HG03442 (cell line): Measurements from ENCODE around the gene KIR2DL4.
"Not testable (repeated sequence)": the region's sequence is repeated elsewhere in the genome, so short reads cannot be mapped to it uniquely, and the experiment has no call there.

Experiments
- ATAC-seq: cut with Tn5 transposase; IDR thresholded peaks from one replicate; pipeline ENCODE4 v1.9.1; 2021; ENCODE audit warnings: mild to moderate bottlenecking, moderate library complexity; ENCODE audit not compliant: unreplicated experiment

KIR2DL4 gene

GRCh38 chr19:54803410-54803809 is at the start of gene KIR2DL4:
Gene KIR2DL4, plus strand, starts transcription at chr19:54803610. Its CDS starts 42 bp downstream, at chr19:54803652.
- no peak for ATAC-seq

DNA sequence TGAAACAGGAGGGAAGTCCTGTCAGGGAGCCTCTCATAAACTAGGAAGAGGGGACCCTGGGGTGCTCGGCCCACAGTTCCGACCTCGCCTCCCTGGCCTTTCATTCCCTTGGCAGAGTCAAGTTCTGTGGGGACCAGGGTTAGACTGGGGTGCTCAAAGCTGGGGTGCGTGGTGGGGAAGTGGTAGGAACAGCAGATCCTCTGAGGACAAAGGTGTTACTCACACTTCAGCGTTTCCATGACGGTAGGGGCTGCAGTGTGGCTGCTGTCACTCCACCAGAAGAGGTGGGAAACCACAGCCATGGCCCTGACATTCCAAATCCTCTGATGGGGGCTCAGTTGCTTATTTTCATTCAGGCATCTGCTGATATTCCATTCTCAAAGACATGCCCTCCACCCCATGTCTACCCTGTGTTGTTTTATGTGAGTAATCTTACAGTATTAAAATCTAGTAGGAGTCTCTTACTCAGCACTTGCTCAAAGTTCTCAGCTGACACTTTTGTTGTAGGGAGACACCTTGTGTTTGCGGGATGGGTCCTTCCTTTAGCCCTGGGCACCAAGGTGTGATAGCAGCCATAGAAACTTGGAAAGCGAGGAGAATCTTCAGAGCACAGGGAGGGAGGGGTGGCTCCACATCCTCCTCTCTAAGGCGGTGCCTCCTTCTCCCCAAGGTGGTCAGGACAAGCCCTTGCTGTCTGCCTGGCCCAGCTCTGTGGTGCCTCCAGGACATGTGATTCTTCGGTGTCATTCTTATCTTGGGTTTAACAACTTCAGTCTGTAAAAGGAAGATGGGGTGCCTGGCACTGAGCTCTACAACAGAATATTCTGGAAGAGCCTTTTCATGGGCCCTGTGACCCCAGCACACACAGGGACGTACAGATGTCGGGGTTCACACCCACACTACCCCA is 47.0 kb upstream of the KIR2DL4 start:
- not testable (repeated sequence) for ATAC-seq

DNA sequence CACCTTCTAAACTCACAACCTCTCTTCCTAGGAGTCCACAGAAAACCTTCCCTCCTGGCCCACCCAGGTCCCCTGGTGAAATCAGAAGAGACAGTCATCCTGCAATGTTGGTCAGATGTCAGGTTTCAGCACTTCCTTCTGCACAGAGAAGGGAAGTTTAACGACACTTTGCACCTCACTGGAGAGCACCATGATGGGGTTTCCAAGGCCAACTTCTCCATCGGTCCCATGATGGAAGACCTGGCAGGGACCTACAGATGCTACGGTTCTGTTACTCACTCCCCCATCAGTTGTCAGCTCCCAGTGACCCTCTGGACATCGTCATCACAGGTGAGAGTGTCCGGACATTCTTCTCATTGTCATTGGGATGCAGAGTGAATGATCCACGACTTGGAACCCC is 44.8 kb upstream of the KIR2DL4 start:
- not testable (repeated sequence) for ATAC-seq

DNA sequence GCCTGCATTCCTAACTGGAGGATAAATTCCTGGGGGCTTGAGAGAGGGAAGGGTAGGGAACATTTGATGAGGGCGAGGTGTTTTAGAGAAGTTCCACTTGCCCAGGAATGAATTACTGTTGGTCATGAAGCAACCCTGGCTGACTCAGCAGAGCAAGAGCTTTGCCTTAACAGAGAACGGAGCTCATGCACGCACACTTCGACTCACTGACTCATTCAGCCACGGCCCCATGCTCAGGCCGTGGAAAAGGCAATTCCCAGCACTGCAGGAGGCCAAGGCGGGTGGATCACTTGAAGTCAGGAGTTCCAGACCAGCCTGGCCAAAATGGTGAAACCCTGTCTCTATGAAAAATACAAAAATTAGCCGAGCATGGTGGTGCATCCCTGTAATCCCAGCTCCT is 39.2 kb upstream of the KIR2DL4 start:
- ATAC-seq = not testable (repeated sequence)

- ATAC-seq = not testable (repeated sequence)
Observed at GRCh38 chr19:54766464-54766863, 36.9 kb upstream of the KIR2DL4 start.

DNA sequence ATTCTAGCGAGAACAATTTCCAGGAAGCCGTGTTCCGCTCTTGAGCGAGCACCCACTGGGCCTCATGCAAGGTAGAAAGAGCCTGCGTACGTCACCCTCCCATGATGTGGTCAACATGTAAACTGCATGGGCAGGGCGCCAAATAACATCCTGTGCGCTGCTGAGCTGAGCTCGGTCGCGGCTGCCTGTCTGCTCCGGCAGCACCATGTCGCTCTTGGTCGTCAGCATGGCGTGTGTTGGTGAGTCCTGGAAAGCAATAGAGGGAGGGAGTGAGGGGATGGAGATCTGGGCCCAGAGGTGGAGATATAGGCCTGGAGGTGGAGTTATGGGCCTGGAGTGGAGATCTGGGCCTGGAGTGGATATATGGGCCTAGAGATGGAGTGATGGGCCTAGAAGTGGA is 33.8 kb upstream of the KIR2DL4 start, which contains the start of gene KIR2DL1:
KIR2DL1 (plus strand) TSS at position 148 of the 400 bp plus-strand sequence; CDS start at position 206, 58 bp downstream.
- ATAC-seq = not testable (repeated sequence)

DNA sequence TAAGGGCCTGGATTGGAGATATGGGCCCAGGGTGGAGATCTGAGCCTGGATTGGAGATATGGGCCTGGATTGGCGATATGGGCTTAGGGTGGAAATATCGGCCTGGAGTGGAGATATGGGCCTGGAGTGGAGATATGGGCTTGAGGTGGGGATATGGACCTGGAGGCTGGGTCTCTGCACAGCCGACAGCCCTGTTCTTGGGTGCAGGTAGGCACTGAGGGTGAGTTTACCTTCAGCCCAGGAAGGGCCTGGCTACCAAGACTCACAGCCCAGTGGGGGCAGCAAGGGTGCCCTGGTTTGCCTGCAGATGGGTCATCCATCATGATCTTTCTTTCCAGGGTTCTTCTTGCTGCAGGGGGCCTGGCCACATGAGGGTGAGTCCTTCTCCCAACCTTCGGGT is 32.9 kb upstream of the KIR2DL4 start:
- not testable (repeated sequence) for ATAC-seq

GRCh38 chr19:54771018-54771960 is 32.1 kb upstream of the KIR2DL4 start:
- ATAC-seq = not testable (repeated sequence)

DNA sequence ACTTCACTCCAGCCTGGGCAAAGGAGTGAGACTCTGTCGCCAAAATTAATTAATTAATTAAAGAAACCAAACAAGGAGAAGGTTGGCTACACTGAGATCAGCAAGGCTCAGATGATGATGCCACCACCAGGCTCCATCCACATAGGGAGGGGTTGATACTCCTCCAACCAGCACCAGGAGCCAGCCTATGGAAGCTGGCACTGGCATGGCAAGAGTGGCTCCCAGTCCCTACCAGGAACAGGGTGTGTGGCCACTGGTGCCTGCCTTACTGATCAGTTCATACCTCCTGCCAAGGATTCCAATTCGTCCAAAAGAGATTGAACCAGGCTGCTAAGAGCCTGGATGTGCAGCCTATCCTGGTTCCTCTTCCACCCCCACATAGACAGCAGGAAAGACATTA is 30.7 kb upstream of the KIR2DL4 start:
- ATAC-seq = not testable (repeated sequence)

DNA sequence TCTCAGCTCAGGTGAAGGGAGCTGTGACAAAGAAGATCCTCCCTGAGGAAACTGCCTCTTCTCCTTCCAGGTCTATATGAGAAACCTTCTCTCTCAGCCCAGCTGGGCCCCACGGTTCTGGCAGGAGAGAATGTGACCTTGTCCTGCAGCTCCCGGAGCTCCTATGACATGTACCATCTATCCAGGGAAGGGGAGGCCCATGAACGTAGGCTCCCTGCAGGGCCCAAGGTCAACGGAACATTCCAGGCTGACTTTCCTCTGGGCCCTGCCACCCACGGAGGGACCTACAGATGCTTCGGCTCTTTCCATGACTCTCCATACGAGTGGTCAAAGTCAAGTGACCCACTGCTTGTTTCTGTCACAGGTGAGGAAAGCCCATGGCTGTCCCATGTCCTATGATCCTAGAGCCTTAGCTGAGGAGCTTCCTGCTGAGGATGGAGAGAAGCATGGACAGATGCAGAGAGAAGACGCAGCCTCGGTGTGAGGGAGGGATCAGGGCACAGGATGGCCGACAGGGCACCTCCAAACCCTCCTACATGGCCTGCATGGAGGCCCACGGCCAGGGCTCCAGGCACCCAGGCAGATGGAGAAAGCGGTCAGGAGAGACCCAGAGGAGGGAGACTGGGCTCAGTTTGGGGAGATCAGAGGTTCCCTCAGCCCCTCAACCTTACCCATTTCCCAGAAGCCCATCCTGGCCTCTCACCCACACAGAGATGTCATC is 28.2 kb upstream of the KIR2DL4 start:
- ATAC-seq = not testable (repeated sequence)

GRCh38 chr19:54775830-54776229 is 27.6 kb upstream of the KIR2DL4 start:
- ATAC-seq = not testable (repeated sequence)

GRCh38 chr19:54777851-54778250 is 25.6 kb upstream of the KIR2DL4 start:
- not testable (repeated sequence) for ATAC-seq

DNA sequence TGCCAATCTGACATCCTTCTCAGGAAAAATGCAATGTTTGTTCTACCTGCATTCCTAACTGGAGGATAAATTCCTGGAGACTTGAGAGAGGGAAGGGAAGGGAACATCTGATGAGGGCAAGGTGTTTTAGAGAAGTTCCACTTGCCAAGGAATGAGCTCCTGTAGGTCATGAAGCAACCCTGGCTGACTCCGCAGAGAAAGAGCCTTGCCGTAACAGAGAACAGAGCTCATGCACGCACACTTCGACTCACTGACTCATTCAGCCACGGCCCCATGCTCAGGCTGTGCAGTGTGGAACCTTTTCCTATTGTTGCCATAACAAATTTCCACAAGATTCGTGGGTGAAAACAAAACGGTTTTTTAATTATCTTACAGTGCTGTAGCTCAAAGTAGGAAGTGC is 24.5 kb upstream of the KIR2DL4 start:
- not testable (repeated sequence) for ATAC-seq

- not testable (repeated sequence) for ATAC-seq
Observed at GRCh38 chr19:54782916-54783315, 20.5 kb upstream of the KIR2DL4 start.

DNA sequence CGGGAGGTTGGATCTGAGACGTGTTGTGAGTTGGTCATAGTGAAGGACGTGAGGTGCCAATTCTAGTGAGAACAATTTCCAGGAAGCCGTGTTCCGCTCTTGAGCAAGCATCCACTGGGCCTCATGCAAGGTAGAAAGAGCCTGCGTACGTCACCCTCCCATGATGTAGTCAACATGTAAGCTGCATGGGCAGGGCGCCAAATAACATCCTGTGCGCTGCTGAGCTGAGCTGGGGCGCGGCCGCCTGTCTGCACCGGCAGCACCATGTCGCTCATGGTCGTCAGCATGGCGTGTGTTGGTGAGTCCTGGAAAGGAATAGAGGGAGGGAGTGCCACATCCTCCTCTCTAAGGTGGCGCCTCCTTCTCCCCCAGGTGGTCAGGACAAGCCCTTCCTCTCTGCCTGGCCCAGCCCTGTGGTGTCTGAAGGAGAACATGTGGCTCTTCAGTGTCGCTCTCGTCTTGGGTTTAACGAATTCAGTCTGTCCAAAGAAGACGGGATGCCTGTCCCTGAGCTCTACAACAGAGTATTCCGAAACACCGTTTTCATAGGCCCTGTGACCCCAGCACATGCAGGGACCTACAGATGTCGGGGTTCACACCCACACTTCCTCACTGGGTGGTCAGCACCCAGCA is 17.2 kb upstream of the KIR2DL4 start:
- ATAC-seq = not testable (repeated sequence)

- ATAC-seq = not testable (repeated sequence)
Observed at GRCh38 chr19:54788154-54788553, 15.3 kb upstream of the KIR2DL4 start.

DNA sequence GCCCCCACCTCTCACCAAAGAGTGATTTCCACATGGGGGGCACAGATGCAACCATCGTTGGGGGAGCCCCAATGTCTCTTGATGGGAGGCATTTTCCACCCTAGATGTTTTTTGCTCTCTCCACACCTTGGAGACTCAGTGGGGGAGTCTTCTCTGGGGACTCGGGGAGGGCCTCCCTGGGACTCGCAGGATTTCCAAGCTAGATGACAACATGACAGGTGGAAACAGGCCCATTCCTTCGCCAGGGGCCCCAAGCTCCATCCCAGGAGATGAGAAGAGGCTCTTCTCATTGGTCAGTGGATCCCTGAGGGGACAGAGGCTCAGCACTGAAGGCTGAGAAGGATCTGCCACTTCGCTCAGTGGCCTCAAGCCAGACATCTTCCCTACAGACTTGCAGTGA is 12.7 kb upstream of the KIR2DL4 start:
- ATAC-seq = no peak

GRCh38 chr19:54791476-54791875 is 11.9 kb upstream of the KIR2DL4 start:
- no peak for ATAC-seq

GRCh38 chr19:54792814-54793213 is 10.6 kb upstream of the KIR2DL4 start:
- ATAC-seq = no peak

GRCh38 chr19:54795758-54796157 is 7.7 kb upstream of the KIR2DL4 start:
- ATAC-seq = no peak
